Forelimb muscle (tissue), 1 donor: Measurements from ENCODE around the gene PROM1. TPM values are rescaled to one million over a fixed set of nuclear protein-coding genes. Genes with fewer than 3 reads are reported as not detected.

ENCODE experiments used
- DNase-seq: peaks from one replicate; pipeline ENCODE4 v3.0.0-alpha.2; 2013; ENCODE audit warnings: low read depth
- polyA plus RNA-seq: library from polyadenylated mRNA; unstranded; fragments of 120-200 nt; gene quantifications from one replicate; pipeline ENCODE4 v1.2.1, GENCODE V29; 2013; ENCODE audit not compliant: insufficient read length

The PROM1 gene
- polyA plus RNA-seq, 1 donor = 56.0 TPM

- DNase-seq = no peak
These were observed 27.0 kb upstream of the PROM1 start for GRCh38 chr4:16110661-16111290.

GRCh38 chr4:16110199-16110598 lies 26.4 kb upstream of the PROM1 start:
- no peak for DNase-seq

GRCh38 chr4:16109256-16109655 lies 25.4 kb upstream of the PROM1 start:
- DNase-seq = no peak

GRCh38 chr4:16106956-16107355 lies 23.1 kb upstream of the PROM1 start:
- no peak for DNase-seq

GRCh38 chr4:16104520-16104919 lies 20.7 kb upstream of the PROM1 start:
- DNase-seq = no peak

- no peak for DNase-seq
These were observed 18.5 kb upstream of the PROM1 start for GRCh38 chr4:16102356-16102755.

GRCh38 chr4:16100833-16101232 lies 17.0 kb upstream of the PROM1 start:
- no peak for DNase-seq

GRCh38 chr4:16092682-16093319 lies 9.0 kb upstream of the PROM1 start:
- no peak for DNase-seq

GRCh38 chr4:16090096-16090705 lies 6.4 kb upstream of the PROM1 start:
- no peak for DNase-seq

GRCh38 chr4:16089156-16089555 lies 5.3 kb upstream of the PROM1 start:
- no peak for DNase-seq

GRCh38 chr4:16088601-16089000 lies 4.8 kb upstream of the PROM1 start:
- DNase-seq = no peak

- DNase-seq = no peak
These were observed 2.0 kb upstream of the PROM1 start for GRCh38 chr4:16085822-16086221.

GRCh38 chr4:16082426-16083240 lies 1.2 kb downstream of the PROM1 start:
- no peak for DNase-seq

- DNase-seq = no peak
These were observed 1.8 kb downstream of the PROM1 start for GRCh38 chr4:16082041-16082425.

- DNase-seq = no peak
These were observed 4.8 kb downstream of the PROM1 start for GRCh38 chr4:16079046-16079445.

GRCh38 chr4:16078195-16078760 lies 5.5 kb downstream of the PROM1 start:
- DNase-seq = no peak

- DNase-seq = no peak
These were observed 6.0 kb downstream of the PROM1 start for GRCh38 chr4:16077786-16078185.

GRCh38 chr4:16075975-16076757 lies 7.7 kb downstream of the PROM1 start:
- DNase-seq = no peak

- no peak for DNase-seq
These were observed 8.8 kb downstream of the PROM1 start for GRCh38 chr4:16075061-16075460.

GRCh38 chr4:16072168-16072567 lies 11.7 kb downstream of the PROM1 start:
- no peak for DNase-seq

- no peak for DNase-seq
These were observed 13.6 kb downstream of the PROM1 start for GRCh38 chr4:16070203-16070602.
